HG02938 (cell line): ENCODE measurements around the gene BLVRB.
"Not testable (repeated sequence)": the region's sequence is repeated elsewhere in the genome, so short reads cannot be mapped to it uniquely, and the experiment has no call there.

ENCODE experiments used
- ATAC-seq: cut with Tn5 transposase; IDR thresholded peaks from one replicate; pipeline ENCODE4 v1.9.1; 2021; ENCODE audit warnings: mild to moderate bottlenecking, moderate library complexity; ENCODE audit not compliant: unreplicated experiment

The BLVRB gene

GRCh38 chr19:40465557-40466218 is at the start of gene BLVRB:
TSS of gene BLVRB (minus strand) at chr19:40465745. CDS start at chr19:40465688, 57 bp downstream.
- ATAC-seq: peak; percentile 77

DNA sequence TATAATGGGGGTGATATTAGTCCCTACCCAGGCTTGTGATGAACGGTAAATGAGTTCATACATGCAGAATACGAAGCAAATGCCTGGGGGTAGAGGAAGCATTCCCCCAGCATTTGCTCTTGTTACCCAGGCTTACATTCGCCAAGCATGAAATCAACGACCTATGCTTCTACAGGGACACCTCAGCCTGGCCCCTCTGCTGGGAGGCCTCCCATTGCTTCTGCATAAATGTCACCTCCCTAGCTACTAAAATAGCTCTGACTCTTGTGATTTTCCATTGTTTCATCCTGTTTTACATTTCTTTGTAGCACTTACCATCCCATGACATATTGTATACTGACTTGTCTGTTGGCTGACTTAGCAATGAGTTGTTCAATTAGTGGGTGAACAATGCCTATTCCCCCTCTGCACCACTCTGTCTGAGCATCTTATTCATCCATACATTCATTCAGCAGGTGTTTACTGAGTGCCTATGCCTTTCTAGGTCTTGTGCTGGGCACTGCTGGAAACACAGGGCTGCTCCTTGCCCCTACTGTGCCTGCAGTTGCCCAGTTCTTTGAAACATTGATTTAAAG is 48.3 kb upstream of the BLVRB start:
- ATAC-seq: no peak

- no peak for ATAC-seq
Measured at GRCh38 chr19:40513345-40513678, 47.8 kb upstream of the BLVRB start.

GRCh38 chr19:40512473-40513344 is 47.2 kb upstream of the BLVRB start:
- ATAC-seq: no peak

GRCh38 chr19:40512110-40512472 is 46.5 kb upstream of the BLVRB start:
- ATAC-seq: no peak

DNA sequence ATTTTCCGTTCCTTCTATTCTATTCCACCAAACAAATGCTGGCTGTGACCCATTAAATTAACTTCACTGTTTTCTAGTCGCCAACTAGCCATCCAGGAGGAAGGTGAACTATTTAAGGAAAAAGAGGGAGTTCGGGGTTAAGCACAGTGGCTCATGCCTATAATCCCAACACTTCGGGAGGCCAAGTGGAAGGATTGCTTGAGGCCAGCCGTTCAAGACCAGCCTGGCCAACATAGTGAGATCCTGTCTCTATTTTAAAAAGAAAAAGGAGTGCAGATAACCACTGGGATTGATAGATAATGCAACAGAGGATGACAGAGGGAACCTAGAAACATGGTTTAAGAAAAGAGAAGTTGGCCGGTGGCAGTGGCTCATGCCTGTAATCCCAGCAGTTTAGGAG is 45.9 kb upstream of the BLVRB start:
- no peak for ATAC-seq

DNA sequence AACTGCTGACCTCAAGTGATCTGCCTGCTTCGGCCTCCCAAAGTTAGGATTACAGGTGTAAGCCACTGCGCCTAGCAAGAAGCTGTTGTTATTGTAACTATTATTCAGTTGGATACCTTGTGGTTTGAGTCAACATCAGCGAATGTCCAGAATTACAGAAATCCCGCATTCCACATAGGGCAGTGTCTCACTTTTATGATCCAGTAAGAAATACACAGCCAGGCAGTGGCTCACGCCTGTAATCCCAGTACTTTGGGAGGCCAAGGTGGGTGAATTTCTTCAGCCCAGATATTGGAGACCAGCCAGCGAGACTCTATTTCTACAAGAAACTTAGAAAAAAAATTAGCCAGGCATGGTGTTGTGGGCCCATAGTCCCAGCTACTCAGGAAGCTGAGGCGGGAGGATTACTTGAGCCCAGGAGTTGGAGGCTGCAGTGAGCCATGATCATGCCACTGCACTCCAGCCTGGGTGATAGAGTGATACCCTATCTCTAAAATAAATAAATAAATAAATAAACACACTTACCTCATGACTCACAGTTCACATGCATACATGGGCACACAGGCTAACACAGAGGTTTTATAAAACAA is 45.1 kb upstream of the BLVRB start:
- no peak for ATAC-seq

DNA sequence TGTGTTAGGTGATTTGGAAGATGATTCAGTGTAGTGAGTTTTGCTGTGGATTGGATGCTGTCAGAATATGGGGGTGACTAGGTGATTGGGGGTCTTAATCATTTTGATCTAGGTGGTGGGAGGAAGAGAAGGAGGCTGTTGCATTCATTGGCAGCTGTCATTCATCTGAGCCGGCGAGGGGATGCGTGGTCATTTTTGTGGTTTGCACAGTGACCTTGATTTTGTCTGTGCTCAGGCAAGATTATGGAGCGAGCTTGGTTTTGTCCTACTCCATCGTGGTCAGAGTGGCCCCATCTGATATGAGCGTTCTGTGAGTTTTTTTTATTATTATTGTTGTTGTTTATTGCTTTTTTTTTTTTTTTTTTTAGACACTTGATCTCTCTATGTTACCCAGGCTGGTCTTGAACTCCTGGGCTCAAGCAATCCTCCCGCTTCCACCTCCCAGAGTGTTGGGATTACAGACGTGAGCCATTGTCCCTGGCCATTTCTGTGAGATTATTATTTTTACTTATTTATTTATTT is 43.3 kb upstream of the BLVRB start:
- no peak for ATAC-seq

- ATAC-seq: no peak
Measured at GRCh38 chr19:40507892-40508291, 42.3 kb upstream of the BLVRB start.

DNA sequence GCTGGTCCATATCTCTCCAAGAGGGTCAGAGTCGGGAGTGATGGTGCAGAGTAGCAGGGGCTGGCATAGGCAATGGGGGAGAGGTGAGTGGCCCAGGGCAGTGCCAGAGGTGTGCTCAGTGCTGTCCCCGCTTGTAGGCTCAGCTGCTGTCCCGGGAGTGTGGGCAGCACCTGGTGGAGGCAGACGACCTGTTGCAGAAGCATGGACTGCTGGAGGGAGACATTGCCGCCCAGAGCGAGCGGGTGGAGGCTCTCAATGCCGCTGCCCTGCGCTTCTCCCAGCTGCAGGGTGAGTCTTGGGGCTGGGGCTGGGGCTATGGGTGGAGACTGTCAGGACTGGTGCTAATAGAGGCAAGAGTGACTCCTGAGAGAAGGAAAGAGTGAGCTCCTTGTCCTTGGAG is 40.6 kb upstream of the BLVRB start:
- no peak for ATAC-seq

DNA sequence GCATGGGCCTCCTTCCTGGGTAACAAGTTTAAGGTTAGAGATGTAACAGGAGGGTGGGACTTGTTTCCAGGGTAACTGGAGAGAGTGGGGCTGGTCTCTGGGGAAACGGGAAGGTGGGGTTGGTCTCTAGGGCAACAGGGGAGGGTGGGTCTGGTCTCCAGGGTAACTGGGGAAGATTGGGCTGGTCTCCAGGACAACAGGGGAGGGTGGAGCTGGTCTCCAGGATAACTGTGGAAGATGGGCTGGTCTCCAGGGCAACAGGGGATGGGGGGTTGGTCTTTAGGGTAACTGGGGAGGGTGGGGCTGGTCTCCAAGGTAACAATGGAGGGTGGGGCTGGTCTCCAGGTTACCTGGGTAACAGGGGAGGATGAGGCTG is 37.8 kb upstream of the BLVRB start:
- ATAC-seq: no peak

- no peak for ATAC-seq
Measured at GRCh38 chr19:40502647-40503319, 37.2 kb upstream of the BLVRB start.

GRCh38 chr19:40502081-40502480 is 36.5 kb upstream of the BLVRB start:
- no peak for ATAC-seq

DNA sequence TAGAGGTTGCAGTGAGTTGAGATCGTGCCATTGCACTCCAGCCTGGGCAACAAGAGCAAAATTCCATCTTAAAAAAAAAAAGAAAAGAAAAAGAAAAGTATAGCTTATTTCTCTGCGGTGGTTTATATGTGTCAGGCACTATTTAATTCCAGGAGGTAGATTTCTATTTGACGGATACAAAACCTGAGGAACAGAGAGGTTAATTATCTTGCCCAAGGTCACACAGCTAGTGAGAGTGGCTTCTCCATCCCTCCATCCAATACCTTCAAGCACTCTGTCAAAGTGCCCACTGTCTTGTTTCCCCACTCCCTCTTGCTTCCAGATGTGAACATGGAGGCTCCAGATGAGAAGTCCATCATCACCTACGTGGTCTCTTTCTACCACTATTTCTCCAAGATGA is 36.1 kb upstream of the BLVRB start:
- ATAC-seq: no peak

DNA sequence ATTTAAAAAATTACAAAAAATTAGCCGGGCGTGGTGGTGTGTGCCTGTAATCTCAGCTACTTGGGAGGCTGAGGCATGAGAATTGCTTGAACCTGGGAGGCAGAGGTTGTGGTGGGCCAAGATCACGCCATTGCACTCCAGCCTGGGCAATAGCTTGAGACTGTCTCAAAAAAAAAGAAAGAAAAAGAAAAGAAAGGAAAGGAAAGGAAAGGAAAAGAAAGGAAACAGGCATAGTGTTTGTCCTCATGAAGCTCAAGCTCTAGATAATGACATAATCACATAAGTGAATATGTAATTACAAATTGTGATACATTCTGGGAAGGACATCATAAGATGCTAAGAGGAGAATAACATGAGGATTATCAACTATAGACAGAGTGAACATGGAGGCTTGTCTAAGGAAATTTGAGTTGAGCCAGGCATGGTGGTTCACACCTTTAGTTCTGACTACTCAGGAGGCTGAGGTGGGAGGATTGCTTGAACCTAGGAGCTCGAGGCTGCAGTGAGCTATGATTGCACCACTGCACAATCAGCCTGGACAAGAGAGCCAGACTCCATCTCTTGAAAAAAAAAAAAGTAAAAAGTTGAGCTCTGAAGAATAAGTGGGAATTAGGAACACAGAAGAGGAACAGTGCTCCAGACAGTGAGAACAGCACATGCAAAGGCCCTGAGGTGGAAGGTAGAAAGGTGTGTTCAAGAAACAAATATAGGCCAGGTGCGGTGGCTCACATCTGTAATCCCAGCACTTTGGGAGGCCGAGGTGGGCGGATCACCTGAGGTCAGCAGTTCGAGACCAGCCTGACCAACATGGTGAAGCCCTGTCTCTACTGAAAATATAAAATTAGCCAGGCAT is 35.4 kb upstream of the BLVRB start:
- ATAC-seq: not testable (repeated sequence)

DNA sequence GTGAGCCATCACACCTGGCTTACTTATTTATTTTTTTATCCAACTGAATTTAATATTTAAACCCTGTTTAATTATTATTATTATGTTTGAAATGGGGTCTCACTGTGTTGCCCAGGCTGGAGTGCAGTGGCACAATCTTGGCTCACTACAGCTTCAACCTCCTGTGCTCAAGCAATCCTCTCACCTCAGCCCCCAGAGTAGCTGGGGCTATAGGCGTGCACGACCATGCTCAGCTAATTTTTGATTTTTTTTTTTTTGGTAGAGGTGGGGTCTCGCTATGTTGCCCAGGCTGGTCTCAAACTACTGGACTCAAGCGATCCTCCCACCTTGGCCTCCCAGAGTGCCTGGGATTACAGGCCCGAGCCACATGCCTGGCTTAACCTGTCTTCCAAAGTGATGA is 33.8 kb upstream of the BLVRB start:
- ATAC-seq: no peak

DNA sequence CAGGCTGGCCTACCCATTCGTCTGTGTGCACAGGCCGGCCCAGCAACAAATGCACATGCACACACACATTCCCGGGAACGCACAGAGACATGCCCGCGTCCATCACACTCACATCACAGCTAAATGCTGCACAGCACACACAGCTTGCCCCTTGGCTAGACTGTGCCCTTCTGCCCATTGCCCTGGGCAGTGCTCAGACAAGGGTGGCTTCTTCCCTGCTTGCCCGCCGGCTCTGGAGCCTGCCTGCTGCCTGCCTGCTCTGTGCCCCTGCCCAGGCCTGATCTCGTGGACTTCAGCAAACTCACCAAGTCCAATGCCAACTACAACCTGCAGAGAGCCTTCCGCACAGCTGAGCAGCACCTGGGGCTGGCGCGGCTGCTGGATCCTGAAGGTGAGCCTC is 31.7 kb upstream of the BLVRB start:
- ATAC-seq: no peak

- no peak for ATAC-seq
Measured at GRCh38 chr19:40494191-40494838, 28.8 kb upstream of the BLVRB start.

DNA sequence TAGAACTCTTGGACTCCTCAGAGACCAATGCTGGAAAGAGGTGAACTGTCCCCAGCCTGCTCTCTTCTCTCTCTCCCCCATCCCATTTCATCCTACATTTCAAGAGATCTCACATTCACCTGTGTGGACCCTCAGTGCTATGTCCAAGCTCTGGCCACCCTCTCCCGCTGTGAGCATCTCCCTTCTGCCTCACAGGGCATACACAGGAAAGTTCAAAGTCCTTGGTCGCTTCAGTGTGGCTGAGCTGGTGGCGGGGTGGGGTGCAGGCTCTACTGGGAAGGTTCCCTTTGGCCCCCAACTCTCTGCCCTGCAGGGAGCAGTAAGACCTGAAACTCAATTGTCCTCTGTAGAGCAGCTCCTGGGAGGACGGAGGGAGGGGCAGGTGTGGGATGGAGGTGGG is 28.2 kb upstream of the BLVRB start:
- ATAC-seq: no peak

DNA sequence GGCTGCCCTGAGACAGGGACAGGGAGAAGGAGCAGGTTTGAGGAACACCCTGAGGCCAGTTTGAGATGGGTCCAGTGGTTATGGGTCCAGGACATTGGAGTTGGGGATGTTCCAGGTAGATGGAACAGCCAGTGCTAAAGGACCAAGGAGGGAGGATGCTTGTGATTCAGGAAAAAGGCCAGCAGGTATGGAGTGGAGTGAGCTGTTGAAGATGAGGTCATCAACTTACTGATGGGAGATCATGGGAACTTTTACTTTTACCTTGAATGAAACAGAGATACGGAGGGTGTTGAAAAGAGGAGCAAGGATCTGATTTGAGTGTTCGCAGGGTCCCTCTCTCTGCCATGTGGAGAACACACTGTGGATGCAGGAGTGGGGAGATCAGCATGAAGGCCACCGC is 26.7 kb upstream of the BLVRB start:
- ATAC-seq: no peak
